GM20431 (cell line): ENCODE data around the gene CFAP92.

Experiments used
- in situ Hi-C: fragments of 300-500 bp; cut with MseI, MboI; formaldehyde crosslinking; loops from one replicate; pipeline ENCODE4 v1.15.0; 2020; ENCODE audit warnings: low sequenced_read_pairs; ENCODE audit not compliant: unreplicated experiment

CFAP92 gene

DNA sequence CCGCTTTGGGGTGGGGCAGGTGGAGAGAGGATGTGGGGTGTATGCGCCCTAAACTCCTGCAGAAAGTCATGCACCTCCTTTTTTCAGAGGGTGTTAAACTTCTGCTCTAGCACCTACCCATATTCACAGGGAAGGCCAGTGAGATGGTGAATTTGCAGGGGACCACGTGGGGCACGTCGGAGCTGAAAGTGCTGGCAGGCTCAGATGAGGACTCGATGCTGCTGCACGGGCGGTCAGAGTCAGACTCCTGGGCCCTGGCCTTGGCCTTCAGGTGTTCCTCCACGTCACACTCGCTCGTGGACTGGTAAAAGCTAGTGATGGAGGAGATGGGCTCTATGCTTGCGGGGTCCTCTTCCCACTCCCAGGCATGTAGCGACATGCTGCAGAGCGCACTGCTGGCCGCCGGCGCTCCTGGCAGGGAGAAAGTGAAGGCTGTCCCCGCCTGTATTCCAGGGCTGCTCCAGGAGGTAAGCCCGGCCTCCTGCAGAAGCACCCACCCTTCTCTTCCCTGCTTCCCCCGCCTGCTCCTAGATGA lies 883 bp downstream of the CFAP92 start:
- in situ Hi-C loops, result no loop called here

DNA sequence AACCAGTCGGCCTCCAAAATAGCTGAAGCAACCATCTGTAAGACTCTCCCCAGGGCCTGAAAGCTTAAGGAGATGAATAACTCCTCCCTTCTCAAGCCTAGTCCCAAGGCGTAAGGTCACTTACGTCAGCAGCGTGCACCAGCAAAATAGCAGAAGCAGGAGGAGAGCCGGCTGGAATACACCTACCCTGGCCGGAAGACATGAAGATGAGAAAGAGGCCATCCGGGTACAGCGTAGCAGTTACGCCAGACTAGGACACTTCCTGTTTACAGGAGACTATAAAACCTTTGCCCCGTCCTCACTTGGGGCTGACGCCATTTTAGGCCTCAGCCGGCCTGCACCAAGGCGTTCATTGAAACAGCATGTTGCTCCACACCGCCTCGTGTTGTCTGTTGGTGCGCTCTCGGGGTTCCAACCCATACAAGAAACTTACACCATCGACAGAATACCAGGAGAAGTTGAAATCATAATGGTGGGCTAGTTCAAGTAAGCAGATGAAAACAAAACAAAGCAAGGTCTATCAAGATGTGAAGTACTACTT lies 2.5 kb downstream of the CFAP92 start:
- in situ Hi-C loops, result no loop called here

DNA sequence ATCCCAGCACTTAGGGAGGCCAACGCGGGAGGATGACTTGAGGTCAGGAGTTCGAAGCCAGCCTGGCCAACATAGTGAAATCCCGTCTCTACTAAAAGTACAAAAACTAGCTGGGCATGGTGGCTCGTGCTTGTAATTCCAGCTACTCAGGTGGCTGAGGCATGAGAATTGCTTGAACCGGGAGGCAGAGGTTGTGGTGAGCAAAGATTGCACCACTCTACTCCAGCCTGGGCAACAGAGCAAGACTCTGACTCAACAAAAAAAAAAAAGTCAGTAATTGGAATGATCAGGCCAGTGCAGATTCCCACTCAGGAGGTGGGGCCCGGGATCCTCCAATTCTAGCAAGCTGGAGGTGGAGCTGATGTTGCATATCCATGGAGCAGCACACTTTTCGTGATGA lies 5.6 kb downstream of the CFAP92 start:
- in situ Hi-C loops, result no loop called here

DNA sequence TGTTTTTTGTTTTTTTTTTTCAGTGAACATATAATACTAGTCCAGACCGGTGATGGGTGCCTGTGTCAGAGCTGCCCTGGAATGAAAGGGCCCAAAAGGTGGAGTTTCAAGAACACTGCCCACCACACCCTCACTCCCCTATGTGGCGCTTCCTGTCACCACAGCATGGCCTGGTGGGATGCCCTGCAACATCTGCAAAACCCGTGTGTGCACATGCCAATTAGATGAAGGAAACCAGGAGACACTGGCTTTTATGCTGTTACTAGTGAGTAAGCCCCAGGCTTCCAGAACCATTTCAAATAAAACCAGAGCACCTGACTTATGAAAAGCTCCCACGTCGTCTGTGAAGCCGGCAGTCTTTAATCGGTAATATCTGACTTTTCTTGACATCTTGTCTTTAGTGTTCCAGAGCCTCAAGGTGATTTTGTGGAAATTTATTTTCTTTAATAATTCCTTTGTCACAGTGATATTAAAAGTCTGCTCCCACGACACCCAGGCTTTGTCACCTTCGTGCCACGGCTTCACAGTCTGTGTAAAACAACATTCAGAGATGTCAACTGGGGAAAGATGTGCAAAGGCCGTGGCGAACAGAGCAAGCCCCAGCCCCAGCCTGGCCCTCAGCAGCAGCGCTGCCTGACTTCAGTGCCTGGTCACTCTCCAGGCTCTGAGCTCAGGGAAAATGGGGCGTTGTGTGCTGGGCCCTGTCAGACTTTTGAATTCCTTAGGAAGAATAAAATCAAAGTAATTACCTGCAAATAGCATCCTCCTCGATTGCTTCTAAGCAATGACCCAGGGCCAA lies 6.4 kb downstream of the CFAP92 start:
- in situ Hi-C loops, result no loop called here

DNA sequence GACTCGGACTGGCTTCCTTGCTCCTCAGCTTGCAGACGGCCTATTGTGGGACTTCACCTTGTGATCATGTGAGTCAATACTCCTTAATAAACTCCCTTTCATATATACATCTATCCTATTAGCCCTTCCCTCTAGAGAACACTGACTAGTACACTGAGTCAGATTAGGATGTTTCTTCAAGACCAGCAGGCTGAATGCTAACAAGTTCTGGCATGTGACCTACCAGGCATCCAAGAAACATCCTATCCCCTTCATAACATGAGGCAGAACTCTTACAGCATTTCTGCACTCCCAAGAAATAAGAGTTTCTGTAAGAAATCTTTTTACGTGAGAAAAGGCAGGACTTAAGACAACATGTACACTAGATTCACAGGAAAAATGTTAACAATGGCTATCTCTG lies 9.3 kb downstream of the CFAP92 start:
- in situ Hi-C loops, result no loop called here

DNA sequence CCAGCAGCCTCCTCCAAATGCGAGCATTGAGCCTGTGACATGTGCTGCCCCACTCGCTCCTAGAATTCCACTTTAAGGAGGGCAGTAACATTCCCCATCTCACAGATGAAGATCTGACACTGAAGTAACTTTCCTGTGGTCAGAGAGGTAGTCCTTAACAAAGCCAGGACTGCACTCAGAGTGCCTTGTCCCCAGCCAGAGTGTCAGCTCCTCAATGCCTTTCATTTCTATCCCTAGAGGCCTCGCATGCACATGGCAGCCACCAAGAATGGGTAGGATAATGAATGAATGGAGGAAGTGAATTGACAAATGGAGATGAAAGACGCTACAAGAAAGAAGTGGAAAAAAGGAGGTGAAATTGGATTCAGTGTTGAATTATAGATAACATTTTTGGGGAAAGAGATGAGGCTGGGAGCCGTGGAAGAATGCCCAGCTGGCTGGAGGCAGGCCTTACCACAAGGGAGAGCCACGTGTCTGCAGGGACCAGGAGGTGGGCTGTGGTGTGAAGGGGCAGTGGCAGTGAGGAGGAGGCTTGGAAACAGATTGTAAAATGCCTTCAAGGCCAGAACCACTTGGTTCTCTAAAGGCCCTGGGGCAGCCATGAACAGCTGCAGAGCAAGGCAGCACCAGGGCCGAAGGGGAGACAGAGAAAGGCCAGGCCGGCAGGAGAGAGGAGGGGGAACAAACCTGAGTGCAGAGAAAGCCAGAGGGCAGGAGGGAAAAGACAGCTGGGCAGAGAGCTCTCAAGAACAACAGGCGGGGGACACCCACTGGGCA lies 10.4 kb downstream of the CFAP92 start:
- in situ Hi-C loops, result no loop called here

DNA sequence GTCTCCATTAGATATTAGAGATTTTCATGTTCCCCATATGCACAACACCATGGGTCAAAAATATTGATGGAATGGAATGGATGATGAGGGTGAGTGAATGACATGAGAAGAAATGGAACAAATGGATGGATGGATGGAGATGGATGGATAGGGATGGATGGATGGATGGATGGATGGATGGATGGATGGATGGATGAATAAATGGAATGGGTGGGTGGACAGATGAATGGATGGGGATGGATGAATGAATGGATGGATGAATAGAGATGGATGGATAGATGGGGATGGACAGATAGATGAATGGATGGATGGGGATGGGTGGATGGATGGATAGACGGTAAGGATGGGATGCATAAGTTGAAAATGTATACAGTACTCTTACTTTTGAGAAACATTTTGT lies 18.6 kb downstream of the CFAP92 start:
- in situ Hi-C loops, result no loop called here

DNA sequence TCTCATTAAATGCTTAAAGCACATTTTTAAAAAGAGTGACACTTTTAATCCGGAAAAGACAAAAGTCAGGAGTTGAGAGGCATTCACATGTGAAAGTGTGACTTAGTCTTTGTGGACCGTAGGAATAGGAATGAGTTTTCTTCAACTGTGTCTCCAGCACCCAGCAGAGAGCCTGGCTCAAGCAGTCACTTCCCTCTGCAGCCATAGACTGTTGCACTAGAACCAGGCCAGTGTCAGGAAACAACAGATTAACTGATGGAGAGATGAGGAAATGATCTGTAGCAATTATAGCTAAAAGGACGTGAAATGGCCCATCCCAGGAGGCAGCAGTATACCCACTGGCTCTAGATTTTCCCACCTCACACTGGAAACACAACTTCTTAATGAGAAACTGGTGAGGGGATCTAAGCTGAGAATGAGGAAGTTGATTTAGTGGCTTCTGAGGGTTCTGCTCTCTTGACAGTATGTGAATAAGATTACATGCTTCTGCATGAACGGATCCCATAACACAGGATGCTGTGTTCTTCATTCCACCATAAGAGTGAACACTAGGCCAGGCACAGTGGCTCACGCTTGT lies 19.8 kb downstream of the CFAP92 start:
- in situ Hi-C loops, result no loop called here

DNA sequence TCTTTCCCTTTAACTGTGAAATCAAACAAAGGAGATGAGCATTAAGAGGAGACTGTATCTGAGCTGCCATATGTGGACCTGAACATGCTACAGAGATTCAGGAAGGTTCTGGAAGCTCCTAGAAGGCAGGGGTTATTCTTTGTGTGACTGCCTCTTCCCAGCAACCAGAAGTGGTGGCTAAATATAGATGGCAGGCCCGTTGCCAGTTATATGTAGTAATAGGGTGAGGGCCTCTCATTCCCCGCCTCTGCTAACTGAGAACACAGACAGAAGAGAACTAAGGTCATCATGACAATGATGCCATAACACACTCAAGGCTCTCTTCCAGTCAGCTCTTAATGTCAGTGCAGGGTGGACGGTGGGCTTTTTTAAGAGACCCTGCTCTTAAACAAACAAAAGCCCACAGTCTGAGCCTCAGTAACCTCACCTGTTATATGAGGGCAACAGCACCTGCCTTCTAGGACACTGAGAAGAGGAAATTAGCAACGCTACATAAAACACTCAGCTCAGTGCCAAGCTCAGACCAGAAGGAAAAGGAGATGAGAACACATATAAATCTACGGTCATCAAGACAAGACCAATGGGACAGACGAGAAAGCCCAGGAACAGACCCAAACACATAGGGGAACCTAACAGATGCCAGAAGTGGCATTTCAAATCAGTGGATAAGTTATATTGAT lies 22.3 kb downstream of the CFAP92 start:
- in situ Hi-C loops, result no loop called here

DNA sequence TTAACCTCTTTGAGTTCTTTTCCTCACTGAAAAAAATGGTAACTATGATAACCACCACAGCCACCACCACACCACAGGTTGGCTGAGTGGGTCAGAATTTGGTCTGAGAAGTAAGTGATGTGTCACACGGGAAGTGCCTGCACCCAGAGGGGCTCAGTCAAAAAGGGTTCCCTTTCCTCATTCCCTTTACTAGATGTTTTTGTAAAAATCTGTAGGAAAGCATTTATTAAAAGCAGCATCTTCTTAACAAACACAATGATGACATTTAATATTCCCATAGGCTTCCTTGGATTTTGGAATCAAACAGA lies 23.2 kb downstream of the CFAP92 start:
- in situ Hi-C loops, result no loop called here

DNA sequence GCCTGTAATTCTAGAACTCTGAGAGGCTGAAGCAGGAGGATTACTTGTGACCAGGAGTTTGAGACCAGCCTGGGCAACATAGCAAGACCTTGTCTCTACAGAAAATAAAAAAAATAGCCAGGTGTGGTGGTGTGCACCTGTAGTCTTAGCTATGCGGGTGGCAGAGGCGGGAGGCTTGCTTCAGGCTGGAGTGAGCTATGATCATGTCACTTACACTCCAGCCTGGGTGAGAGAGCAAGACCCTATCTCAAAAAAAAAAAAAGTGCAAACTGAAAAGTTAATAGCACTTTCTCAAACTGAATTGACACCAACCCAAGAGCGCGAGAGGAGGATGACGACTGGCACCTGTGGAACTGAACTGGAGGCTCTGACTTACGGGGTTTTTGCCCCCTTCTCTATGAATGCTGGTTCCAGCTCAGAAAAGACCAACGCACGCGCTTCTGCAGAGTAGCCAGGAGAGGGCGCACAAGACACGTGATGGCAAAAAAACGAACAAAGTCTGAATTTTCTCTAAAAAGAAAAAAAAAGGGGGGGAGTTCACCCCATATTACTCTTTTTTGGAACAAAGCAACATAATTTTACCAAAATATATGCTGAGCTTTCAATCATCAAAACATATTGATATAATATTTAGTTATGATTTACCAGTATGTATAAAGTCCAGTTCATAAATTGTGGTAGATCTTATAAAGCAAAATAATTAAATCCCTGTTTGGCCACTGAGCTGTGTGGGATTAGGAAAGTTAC lies 23.7 kb downstream of the CFAP92 start:
- in situ Hi-C loops, result no loop called here

DNA sequence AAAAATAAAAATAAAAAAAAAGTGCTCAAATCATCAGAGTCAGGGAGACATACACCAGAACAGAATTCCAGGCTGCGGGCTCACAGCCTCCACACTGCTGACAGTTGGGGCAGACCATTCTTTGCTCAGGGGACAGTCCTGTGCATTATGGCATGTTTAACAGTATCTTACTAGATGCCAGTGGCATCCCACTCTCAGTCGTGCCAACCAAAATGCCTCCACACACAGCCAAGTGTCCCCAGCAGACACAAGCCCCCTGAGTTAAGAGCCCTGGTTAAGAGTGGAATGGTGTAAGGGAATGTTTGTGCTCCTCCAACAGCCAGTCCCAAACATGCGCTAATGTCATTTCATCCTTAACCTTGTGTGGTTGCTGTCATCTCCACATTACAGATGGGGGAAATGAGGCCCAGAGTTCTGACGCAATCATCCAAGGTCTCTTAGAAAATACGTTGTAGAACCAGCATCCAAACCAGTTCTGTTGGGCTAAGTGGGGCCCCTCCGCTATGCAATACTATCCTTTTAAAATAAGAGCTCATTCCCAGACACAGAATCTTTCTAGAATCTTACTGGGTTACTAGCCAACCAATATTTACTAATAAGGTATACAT lies 26.0 kb downstream of the CFAP92 start:
- in situ Hi-C loops, result no loop called here

DNA sequence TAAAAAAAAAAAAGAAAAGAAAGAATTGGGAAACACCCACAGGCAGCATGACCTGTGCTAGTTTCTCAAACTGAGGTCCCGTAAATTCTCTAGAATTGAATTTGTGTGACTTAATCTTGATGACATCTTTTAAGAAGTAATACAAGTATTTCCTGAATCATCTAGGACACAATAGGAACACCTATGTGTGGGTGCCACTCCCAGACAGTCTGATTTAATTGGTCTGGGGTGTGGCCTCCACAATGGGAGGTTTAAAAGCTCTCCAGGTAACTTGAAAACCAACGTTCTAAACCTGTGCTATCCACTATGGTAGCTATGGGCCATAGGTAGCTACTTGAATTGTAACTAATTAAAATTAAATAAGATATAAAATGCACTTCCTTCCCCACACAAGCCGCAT lies 28.1 kb downstream of the CFAP92 start:
- in situ Hi-C loops, result no loop called here

DNA sequence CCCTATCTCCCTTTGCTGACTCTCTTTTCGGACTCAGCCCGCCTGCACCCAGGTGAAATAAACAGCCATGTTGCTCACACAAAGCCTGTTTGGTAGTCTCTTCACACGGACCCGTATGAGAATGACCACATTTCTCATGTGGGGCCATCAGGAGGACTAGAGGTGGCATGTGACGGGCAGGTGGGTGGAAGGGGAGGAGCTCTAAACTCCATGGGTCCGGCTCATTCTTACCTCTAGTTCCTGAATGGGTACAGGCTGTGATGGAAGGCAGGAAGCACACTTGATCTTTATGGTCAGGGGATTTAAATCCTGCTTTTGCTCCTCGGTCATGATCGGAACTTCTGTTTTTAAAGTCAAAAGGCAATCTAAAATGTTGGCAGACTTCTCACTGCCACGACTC lies 28.6 kb downstream of the CFAP92 start:
- in situ Hi-C loops, result no loop called here

DNA sequence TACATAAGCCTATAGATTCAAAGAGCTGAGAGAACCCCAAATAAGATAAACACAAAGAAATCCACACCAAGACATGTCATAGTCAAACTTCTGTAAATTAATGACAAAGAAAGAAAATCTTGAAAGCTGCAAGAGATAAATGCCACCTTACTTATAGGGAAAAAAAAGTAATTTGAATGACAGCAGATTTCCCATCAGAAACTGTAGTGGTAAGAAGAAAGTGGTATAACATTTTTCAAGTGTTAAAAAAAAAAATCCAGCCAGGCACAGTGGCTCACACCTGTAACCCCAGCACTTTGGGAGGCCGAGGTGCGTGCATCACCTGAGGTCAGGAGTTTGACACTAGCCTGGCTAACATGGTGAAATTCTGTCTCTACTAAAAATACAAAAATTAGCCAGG lies 37.4 kb downstream of the CFAP92 start:
- in situ Hi-C loops, result no loop called here

DNA sequence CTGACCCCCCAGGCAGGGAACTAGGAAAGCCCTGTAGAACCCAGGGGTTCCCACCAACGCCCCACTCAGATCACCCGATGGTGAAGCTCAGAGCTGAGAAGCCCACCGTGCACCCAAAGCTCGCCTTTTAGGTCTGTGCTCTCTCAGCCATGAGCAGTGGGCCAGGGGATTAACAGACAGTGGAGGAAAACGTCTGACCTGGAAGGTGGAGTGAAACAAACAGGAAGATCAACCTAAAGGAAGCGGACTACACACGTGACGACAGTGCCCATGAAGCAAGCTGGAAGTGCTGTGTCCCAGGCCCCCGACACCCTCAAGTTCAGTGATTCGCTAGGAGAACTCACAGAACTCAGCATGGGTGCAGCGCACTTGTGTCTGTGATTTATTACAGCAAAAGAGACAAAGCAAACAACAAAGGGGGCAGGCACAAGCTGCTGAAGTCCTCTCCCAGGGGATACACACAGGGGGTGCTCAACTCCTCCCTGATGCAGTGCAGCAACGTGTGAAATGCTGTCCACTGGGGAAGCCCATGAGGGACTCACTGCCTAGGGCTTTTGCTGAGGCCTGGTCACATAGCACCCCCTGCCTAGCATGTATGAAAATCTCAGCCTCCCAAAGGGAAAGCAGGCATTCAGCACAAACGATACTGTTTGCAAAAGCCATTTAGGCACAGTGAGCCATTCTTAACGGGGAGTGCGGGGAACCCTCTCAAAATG lies 43.5 kb downstream of the CFAP92 start:
- in situ Hi-C loops, result no loop called here

DNA sequence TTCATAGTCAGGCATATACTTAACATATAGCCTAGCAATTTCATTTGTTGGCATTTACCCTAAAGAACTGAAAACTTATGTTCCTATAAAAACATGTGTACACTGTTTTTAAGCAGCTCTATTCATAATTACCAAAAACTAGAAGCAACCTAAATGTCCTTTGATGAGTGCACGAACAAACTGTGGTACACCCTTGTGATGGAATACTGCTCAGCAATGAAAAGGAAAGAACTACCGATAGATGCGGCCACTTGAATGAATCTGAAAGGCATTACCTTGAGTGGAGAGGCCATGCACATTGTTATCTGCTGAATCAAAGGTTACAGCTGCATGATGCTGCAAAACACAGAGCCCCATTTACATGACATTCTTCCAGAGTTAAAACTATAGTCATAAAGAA lies 44.7 kb downstream of the CFAP92 start:
- in situ Hi-C loops, result no loop called here

DNA sequence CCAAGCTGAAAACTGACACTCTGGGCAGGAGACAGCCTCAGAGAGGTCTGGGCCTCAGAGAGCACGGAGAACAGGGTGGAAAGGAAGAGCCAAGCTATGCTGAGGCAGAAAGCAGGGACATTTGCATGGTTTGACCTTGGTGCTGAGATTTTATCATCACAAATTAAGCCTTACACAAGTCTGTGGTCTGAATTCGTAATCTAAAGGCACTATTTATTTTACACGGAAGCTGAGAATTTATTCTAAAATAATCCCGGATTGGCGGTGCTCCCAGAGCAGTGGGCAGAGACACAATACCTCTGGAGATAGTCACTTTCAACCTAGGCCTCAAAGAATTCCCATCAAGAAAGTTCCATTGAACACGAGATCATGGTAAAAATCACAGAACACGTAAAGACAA lies 47.5 kb downstream of the CFAP92 start:
- in situ Hi-C loops, result no loop called here

DNA sequence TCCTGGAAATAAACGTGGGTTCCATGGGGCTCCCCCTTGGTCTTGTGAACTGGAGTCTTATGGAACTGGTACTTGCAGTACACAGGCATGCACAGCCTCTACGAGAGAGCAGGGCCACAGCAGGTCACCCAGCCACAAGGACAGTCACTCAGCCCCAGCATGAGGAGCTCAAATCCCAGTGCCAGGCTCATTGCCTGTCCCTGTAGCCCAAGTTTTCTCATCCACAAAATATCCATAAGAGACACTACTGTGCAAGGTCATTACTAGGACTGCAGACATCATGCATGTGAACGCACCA lies 48.0 kb downstream of the CFAP92 start:
- in situ Hi-C loops, result no loop called here
